Suppressor macrophage treated with lipopolysaccharide for 1 hour (primary cell): ENCODE measurements around the gene MYLK4.

Source experiments
- DNase-seq, 3 donors: peaks; one replicate each; pipeline ENCODE4 v3.0.0-alpha.2; 2020 to 2022

The MYLK4 gene

GRCh38 chr6:2777249-2777648 lies 26.5 kb upstream of the MYLK4 start:
- DNase-seq: no peak

GRCh38 chr6:2775003-2775402 lies 24.3 kb upstream of the MYLK4 start:
- DNase-seq: no peak

- DNase-seq: no peak
Measured at GRCh38 chr6:2773449-2773848, 22.7 kb upstream of the MYLK4 start.

GRCh38 chr6:2772840-2773239 lies 22.1 kb upstream of the MYLK4 start:
- no peak for DNase-seq

GRCh38 chr6:2771079-2771478 lies 20.4 kb upstream of the MYLK4 start:
- DNase-seq: no peak

GRCh38 chr6:2770171-2770570 lies 19.4 kb upstream of the MYLK4 start:
- DNase-seq: no peak

GRCh38 chr6:2768696-2769095 lies 18.0 kb upstream of the MYLK4 start:
- no peak for DNase-seq

- DNase-seq: no peak
Measured at GRCh38 chr6:2767657-2768524, 17.2 kb upstream of the MYLK4 start.

GRCh38 chr6:2766767-2767656 lies 16.3 kb upstream of the MYLK4 start:
- DNase-seq: peak in 1 of 3 donors; percentile 34

- peak; percentile 67 to 84 (median 68) for DNase-seq
Measured at GRCh38 chr6:2765896-2766766, 15.4 kb upstream of the MYLK4 start.

GRCh38 chr6:2765166-2765895 lies 14.6 kb upstream of the MYLK4 start, which contains the start of gene WRNIP1:
Gene WRNIP1, plus strand, starts transcription at chr6:2765393. Its CDS starts 230 bp downstream, at chr6:2765623.
- DNase-seq: peak; percentile 99 to 100 (median 100)

- peak; percentile 74 to 76 (median 75) for DNase-seq
Measured at GRCh38 chr6:2764610-2765165, 14.0 kb upstream of the MYLK4 start.

- peak in 1 of 3 donors; percentile 29 for DNase-seq
Measured at GRCh38 chr6:2763876-2764540, 13.3 kb upstream of the MYLK4 start.

GRCh38 chr6:2763345-2763841 lies 12.7 kb upstream of the MYLK4 start:
- DNase-seq: peak in 1 of 3 donors; percentile 60

GRCh38 chr6:2762868-2763267 lies 12.1 kb upstream of the MYLK4 start:
- peak in 1 of 3 donors; percentile 30 for DNase-seq

- DNase-seq: peak; percentile 39 to 56 (median 52)
Measured at GRCh38 chr6:2760882-2761842, 10.4 kb upstream of the MYLK4 start.

GRCh38 chr6:2758980-2759379 lies 8.3 kb upstream of the MYLK4 start:
- DNase-seq: no peak

GRCh38 chr6:2756687-2757224 lies 6.0 kb upstream of the MYLK4 start:
- no peak for DNase-seq

- peak; percentile 57 to 73 (median 72) for DNase-seq
Measured at GRCh38 chr6:2756241-2756640, 5.5 kb upstream of the MYLK4 start.
